ENCODE measurements around the gene RUNDC3A.
A peak's percentile ranks its signal among the peaks of the same experiment; 100 is the strongest.

The RUNDC3A gene

DNA sequence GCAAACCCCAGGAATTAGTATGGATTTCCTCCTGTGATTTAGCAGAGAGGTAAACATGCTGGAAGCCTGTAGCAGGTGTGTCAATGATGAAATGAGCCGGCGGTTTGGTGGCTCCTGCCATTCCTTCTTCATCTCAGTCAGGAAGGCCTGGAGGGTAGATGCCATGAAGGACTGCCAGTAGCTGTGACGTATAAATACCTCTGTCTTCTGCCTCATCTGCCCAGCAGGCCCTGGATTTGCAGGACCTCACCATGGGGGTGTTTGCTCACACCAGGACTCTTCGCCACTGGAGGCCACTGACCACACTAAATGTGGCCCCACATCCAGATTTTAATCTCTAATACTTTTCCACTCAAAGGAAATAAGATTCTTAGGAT lies 24.4 kb upstream of the RUNDC3A start:
- DNase-seq = no peak

DNA sequence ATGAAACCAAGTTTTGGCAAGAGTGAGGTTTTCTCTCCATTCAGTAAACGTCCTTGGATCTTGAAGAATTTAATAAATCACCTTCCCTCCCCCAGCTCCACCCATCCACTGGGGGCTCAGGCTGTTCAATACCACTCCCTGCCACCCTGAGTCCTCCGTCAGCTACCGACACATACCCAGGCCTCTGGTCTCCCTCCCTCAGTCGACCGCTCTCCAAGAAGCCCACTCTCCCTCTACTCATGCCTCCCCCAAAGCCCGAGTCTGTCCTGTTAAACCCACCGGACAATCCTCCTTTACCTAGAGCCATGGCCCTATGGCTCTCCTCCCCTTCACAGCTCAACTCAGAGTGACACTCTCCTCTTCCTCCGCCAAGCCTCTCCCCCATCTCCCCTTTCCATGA lies 20.8 kb upstream of the RUNDC3A start:
- DNase-seq = no peak

- DNase-seq = no peak
These were observed 14.7 kb upstream of the RUNDC3A start for GRCh38 chr17:44293509-44294226.

DNA sequence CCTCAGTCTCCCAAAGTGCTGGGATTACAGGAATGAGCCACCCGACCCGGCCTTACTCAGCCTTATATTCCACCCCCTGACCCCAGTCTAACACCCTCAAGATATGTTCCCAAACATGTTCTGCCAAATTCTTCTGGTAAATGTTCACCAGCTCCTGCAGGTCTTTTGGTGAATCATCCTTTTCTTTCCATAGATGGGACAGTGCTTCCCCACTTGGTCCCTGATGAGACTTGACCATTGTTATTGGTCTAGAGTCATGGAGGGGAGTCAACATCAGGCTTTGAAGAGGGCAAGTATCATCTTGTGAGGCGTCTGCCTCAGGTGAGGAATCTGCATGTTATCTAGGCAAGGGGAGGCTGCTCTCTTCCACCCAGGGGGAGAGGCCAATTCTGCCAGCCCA lies 10.4 kb upstream of the RUNDC3A start:
- DNase-seq = no peak

GRCh38 chr17:44304651-44305050 lies 3.8 kb upstream of the RUNDC3A start:
- DNase-seq = peak; percentile 54

GRCh38 chr17:44307387-44308186 lies 814 bp upstream of the RUNDC3A start:
- peak; percentile 40 for DNase-seq

DNA sequence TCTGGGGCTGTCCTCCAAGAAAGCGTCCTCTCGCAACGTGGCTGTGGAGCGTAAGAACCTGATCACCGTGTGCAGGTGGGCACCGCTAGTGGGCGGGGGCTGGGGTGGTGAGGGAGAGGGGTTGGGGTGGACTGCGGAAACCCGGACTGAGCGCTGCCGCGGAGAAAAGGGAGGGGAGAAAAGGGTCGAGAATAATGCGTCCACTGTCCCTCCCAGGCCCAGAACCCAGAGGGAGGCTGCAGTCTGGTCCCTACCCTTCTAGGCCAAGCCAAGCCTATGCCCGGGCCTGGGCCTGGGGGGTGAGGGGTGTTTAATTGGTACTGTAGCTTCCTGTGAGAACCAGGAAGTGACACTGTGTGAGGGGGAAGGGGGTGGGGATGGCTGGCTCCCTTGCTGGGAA lies 464 bp downstream of the RUNDC3A start:
- DNase-seq = peak; percentile 9

DNA sequence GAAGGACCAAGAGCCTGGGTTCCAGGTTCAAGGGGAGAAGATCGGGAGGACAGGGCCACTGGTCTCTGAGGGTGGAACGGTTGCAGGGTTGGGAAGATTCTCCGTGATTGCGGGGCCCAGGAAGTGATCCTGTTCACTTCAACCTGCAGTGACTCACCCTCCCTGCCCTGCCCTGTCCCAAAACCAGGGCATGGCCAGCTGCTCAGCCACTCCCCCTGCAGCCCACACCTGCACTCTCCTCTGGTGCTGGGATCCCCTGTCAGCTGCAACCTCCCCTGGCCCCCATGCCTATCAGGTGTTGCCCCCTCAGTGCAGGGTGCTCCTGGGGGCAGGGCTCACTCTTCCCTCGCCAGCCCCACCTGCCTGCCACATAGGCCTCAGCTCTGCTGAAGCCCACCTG lies 1.1 kb downstream of the RUNDC3A start:
- no peak for DNase-seq

DNA sequence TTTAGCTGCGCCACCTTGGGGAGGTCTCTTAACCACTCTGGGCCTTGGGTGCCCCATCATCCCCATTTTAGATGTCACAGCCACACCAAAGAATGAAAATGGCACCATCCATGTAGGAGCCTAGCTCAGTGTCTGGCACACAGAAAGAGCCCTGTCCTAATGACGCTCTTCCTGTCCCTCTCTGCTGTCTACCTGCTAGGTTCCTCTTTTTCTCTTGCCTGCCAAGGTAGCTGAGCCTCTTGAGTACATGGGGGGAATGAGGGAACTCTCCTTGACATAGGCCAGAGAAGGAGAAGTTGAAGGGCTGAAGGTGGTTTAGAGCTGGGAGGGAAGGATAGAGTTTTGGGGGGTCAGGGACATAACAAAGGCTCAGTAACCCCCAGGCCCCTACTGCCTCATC lies 1.8 kb downstream of the RUNDC3A start:
- no peak for DNase-seq

- no peak for DNase-seq
These were observed 2.4 kb downstream of the RUNDC3A start for GRCh38 chr17:44310609-44311376.

DNA sequence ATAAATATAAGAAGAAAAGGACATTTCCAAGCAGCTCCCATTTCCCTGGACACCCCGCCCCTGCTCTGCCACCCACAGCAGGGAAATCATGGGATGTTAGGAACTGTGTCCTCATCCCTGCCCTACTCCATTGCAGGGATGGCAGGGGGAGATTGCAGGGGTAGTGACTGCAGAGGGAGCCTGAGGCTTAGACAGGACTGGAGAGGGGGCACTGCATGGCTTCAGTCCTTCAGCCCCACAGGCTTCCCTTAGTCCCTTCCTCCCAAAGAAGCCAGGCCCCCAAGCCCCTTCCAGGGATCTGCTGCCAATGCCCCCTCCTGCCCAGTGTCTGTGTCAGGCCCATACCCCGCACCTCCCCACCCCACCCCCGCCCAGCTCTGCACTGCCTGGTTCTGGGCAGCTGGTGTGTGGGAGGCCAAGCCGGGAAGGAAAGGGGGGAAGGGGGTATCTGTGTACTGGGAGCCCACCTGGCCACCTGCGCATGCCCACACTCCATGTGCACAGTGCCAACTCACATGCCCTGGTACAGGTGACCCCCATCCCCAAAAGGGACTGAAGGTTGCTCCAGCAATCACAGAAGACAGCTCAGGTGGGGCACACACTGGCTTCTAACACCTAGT lies 3.3 kb downstream of the RUNDC3A start:
- no peak for DNase-seq

- no peak for DNase-seq
These were observed 4.1 kb downstream of the RUNDC3A start for GRCh38 chr17:44312396-44313104.

DNA sequence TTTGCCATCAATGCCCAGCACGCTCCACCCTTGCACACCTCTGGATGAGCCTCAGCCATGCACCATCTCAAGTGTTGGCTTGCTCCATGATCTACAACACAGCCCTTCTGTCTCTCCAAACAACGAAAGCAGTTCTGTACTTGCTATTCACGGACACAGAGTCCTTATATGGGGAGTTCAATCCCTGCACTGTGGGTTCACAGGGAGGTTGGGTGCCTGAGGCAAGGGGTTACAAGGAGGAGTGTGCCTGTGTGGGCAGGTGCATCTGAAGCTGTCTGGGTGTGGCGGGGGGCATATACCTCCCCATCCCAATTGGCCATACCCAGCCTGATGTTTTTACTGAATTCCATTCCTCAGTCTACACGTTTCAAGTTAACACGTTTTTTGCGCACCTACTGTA lies 5.6 kb downstream of the RUNDC3A start:
- DNase-seq = no peak

DNA sequence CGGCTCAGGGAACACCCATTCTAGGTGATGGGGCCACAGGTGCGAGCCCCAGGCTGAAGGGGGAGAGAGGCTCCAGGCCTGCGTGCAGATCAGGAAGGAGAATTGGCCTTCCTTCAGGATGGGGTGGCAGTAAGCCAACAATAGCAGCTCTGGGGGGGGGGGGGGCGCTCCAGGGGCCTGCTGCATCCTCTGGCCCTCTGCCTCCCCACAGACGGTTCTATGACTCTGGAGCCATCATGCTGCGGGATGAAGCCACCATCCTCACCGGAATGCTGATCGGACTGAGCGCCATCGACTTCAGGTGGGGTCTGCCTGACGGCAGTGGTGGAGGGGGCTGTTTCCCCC lies 6.1 kb downstream of the RUNDC3A start:
- no peak for DNase-seq

DNA sequence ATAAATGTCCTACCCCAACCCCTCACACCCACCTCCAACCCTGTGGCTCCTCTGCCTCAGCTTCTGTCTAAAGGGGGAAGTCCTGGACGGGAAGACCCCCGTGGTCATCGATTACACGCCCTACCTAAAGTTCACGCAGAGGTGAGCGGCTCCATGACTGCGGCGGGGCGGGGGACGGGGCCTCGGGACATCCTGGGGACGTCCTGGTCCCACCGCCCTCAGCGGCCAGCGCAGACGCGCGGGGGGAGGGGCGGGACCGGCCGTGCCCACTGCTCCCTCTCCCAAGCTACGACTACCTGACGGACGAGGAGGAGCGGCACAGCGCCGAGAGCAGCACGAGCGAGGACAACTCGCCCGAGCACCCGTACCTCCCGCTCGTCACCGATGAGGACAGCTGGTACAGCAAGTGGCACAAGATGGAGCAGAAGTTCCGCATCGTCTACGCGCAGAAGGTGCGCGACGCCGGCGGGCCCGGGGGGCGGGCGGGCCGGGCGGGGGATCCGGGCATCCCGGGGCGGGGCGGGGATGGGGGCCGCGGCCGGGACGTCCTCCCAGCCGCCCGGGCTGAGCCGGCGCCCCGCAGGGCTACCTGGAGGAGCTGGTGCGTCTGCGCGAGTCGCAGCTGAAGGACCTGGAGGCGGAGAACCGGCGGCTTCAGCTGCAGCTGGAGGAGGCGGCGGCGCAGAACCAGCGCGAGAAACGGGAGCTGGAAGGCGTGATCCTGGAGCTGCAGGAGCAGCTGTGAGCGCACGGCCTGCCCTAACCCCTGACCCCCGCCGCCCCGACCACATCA lies 6.7 kb downstream of the RUNDC3A start:
- DNase-seq = peak; percentile 49

DNA sequence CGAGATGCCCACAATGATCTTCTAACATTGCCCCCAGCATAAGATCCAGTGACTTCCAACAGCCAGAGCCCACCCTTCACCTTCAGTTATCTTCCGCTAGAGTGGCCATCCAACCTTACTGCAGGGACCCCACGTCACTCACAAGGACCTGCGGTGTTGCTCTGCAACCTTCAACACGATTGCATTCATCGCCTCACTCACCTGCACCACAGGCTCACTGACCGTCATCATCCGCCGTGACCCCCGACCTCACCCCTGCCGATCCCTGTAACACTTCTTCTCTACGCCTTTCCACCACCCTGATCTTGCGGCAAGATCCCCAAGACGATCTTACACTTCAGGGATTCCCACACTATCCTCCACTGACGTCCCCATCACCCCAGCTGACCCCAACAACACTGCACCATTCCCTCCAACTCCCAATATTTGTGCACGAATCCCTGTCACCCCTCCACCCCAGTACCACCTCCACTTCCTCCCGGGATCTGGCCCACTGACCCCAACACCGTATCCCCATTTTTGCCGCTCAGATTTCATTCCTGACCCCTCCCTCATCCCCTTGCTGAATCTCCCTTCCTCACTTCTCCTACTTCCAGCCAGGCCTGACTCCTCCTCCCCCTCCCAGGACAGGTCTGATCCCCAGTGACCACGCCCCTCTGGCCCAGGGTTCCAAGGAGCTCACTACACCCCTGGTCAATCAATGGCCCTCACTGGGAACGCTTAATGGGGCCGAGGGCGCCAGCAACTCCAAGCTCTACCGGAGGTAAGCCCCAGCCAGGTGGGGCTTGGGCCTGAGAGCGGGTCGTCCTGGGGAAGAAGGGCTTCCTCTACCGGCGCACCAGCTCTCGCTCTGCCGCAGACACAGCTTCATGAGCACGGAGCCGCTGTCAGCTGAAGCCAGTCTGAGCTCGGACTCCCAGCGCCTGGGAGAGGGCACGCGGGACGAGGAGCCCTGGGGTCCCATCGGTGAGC lies 7.6 kb downstream of the RUNDC3A start:
- no peak for DNase-seq

DNA sequence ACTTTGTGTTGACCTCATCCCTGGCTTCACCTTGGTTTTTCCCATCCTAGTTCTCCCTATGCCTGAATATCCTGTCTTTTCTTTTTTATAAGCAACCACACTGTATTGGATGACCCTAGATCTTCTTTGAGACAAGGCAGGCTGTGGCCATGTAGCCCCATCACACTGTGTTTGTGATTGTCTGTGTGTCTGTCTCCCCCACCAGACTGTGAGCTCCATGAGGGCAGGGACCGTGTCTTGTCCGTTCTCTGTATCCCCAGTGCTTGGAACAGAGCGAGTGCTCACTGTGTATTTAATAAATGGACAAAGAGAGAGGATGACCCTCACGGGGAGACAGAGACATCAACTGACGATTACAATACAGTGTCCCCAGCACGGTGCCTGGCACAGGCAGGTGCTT lies 9.1 kb downstream of the RUNDC3A start:
- DNase-seq = no peak

DNA sequence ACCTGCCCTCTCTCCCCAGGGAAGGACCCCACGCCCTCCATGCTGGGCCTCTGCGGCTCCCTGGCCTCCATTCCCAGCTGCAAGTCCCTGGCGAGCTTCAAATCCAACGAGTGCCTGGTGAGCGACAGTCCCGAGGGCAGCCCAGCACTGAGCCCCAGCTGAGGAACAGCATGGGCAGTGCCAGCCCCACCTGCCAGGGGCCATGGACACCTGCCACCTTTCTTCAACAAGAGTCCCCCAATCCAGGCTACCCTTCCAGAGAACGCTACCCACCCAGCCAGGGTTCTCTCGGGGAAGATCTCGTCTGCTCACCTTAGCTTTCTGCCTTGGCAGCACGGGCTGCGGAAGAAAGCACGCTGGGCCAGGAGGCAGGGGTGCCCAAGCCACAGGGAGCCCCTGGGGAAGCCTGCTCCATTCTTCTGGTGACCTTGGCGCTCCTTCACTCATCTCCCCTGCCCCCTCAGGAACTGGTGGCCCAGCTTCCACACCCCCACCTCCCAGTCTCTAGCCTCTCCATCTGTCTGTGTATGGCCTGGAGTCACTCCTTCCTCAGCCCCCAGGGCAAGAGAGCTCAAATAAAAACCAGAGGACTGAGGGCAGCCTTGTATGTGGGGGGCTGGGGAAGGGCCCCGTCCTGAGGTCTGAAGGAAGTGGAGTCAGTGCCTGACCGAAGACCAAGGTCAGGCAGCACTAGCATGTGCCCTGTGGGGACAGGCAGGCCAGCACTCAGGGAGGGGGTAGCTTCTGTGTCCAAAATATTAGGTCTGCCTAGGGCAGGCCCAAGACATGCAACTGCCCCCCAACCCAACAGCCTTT lies 9.9 kb downstream of the RUNDC3A start:
- DNase-seq = no peak

DNA sequence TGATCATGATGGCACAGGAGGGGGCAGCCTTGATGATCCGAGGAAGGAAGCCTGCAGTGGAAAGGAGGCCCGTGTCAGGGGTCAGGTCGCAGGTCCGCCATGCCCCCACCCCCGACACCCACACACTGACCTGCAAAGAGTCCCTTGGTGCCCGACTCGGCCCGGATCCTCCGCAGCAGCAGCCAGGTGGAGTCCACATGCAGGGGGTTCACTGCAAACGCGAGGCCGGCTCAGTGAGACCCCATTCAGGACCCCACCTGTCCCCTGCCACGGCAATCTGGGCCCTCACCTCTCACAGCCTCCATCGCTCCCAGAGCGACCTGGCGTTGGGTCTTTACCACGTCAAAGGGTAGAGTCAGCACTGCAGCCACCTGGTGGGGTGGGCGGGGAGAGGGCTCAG lies 11.7 kb downstream of the RUNDC3A start:
- no peak for DNase-seq

Measured in NCI-H2029 (cell line).